K562 (cell line): ENCODE data around the gene LLGL2. TPM values are rescaled to one million over a fixed set of nuclear protein-coding genes. Genes with fewer than 3 reads are reported as not detected.

Source experiments
- CTBP1 ChIP-seq: fragments of 450-650 bp; IDR thresholded peaks from 2 replicates; pipeline ENCODE4 v1.6.1; 2016; ENCODE audit warnings: borderline replicate concordance
- HDAC6 ChIP-seq: IDR thresholded peaks from 2 replicates; pipeline ENCODE4 v1.6.1; 2012; ENCODE audit warnings: low read depth, mild to moderate bottlenecking, control low read depth, inconsistent platforms, low read length, moderate library complexity
- JUND ChIP-seq, 2 experiments: IDR thresholded peaks; 2 replicates in 1 of 2; 3 replicates in 1 of 2; pipeline ENCODE4 v1.6.1; 2011; ENCODE audit warnings: borderline replicate concordance in 2 of 2, low read depth in 2 of 2, low read length in 2 of 2, improper control_type of control experiment in 1 of 2, missing biosample characterization in 1 of 2, missing genetic modification characterization in 1 of 2, missing genetic modification reagents in 1 of 2
- MYC ChIP-seq, 2 experiments: fragments of 250-450 bp in 1 of 2; sonication (Bioruptor Pico) in 1 of 2; IDR thresholded peaks; 2 replicates each; pipeline versions ENCODE4 v1.5.1 to v1.6.1; 2012 to 2021; ENCODE audit warnings: low read depth in 2 of 2, borderline replicate concordance in 1 of 2, improper control_type of control experiment in 1 of 2, low read length in 1 of 2, mild to moderate bottlenecking in 1 of 2, moderate library complexity in 1 of 2
- NR2C2 ChIP-seq, 2 experiments: fragments of 200-800 bp in 1 of 2; sonication (Bioruptor generic) in 1 of 2; sonication (generic) in 1 of 2; formaldehyde crosslinking in 1 of 2; IDR thresholded peaks; 2 replicates each; pipeline versions ENCODE4 v1.6.1 to v1.8.0; 2016 to 2022; ENCODE audit warnings: mild to moderate bottlenecking in 1 of 2, missing compliant biosample characterization in 1 of 2, missing genetic modification characterization in 1 of 2, missing genetic modification reagents in 1 of 2
- PTBP1 ChIP-seq: fragments of 200-400 bp; formaldehyde crosslinking; IDR thresholded peaks from 2 replicates; pipeline ENCODE4 v1.6.1; 2017; ENCODE audit warnings: low read depth, low read length
- RCOR1 ChIP-seq, 2 experiments: IDR thresholded peaks; 2 replicates each; pipeline ENCODE4 v1.6.1; 2012; ENCODE audit warnings: low read depth in 2 of 2, low read length in 2 of 2, borderline replicate concordance in 1 of 2, improper control_type of control experiment in 1 of 2
- ZBTB7A ChIP-seq: IDR thresholded peaks from 2 replicates; pipeline ENCODE4 v1.6.1; 2011; ENCODE audit warnings: low read depth, mild to moderate bottlenecking, low read length, moderate library complexity, borderline replicate concordance; ENCODE audit not compliant: control insufficient read depth
- ZNF586 ChIP-seq: fragments of 450-650 bp; formaldehyde crosslinking; conservative IDR thresholded peaks from 2 replicates; pipeline ENCODE4 v1.4.0; 2020; ENCODE audit warnings: mild to moderate bottlenecking, moderate library complexity
- polyA plus RNA-seq, 8 experiments: library from polyadenylated mRNA; depleted of rRNA in 4 of 8; stranded (reverse) in 5 of 8; unstranded in 3 of 8; fragments of >200 nt; fragmentation: Nextera tagmentation in 2 of 8; fragmentation: Illumina TruSeq in 1 of 8; extraction: Ambion mirVana in 2 of 8; extraction: Trizol in 1 of 8; gene quantifications; 2 replicates each; pipeline versions ENCODE4 v1.2.1 to v1.2.3, GENCODE V29; 2011 to 2014; ENCODE audit warnings: inconsistent platforms in 1 of 8, missing spikeins in 1 of 8
- total RNA-seq, 7 experiments: library from RNA; depleted of rRNA in 6 of 7; stranded (reverse); fragments of >200 nt in 6 of 7; fragmentation: Illumina TruSeq in 2 of 7; extraction: Trizol in 2 of 7; gene quantifications; 2 replicates each; pipeline versions ENCODE4 v1.2.1 to v1.2.3, GENCODE V29; 2011 to 2021; ENCODE audit warnings: low replicate concordance in 1 of 7
- TF ChIP-seq, protein P1 (sequence below): fragments of 250-450 bp; sonication (Bioruptor Pico); IDR thresholded peaks from 2 replicates; pipeline ENCODE4 v1.5.0; 2021; ENCODE audit warnings: mild to moderate bottlenecking, moderate library complexity
- TF ChIP-seq, protein P2 (sequence below): fragments of 250-450 bp; sonication (Bioruptor Pico); IDR thresholded peaks from 2 replicates; pipeline ENCODE4 v1.5.0; 2021
- TF ChIP-seq, protein P3 (sequence below): fragments of 450-650 bp; IDR thresholded peaks from 2 replicates; pipeline ENCODE4 v1.6.1; 2016; ENCODE audit warnings: low read depth

Gene LLGL2
- total and polyA plus RNA-seq, 9 of the 15 experiments (the other 6 are each of a cell fraction or from before 2014, with no cell fraction given) = 0.32 to 24.4 (median 10.2) TPM

DNA sequence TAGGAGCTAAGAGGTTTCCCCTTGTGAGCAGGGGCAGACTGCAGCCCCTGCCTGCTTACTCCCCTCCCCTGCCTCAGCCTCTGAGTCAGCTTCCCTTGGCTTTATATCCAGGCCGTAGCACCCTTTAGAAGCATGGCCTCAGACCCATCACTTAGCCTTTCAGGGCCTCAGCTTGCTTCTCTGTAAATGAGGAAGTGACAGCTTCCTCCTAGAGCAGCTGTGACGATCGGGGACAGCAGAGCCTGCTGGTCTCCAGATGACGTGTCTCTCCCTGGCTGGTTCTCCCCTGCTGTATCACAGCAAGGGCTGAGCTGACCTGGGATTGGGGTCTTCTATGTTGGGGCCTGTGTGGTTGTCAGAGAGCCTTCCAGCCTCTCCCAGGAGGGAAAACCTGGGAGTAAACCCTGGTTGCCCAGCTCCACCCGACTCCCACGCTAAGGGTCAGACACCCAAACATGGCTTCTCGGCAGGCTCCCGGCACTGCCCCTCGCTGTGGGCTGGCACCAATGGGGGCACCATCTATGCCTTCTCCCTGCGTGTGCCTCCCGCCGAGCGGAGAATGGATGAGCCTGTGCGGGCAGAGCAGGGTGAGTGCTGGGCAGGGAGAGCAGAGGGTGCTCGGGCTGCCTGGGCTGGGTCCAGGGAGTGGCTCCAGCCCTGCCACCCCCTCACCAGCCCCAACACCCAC lies 45.8 kb downstream of the LLGL2 start (continued):
- TF ChIP-seq, protein P1, sequence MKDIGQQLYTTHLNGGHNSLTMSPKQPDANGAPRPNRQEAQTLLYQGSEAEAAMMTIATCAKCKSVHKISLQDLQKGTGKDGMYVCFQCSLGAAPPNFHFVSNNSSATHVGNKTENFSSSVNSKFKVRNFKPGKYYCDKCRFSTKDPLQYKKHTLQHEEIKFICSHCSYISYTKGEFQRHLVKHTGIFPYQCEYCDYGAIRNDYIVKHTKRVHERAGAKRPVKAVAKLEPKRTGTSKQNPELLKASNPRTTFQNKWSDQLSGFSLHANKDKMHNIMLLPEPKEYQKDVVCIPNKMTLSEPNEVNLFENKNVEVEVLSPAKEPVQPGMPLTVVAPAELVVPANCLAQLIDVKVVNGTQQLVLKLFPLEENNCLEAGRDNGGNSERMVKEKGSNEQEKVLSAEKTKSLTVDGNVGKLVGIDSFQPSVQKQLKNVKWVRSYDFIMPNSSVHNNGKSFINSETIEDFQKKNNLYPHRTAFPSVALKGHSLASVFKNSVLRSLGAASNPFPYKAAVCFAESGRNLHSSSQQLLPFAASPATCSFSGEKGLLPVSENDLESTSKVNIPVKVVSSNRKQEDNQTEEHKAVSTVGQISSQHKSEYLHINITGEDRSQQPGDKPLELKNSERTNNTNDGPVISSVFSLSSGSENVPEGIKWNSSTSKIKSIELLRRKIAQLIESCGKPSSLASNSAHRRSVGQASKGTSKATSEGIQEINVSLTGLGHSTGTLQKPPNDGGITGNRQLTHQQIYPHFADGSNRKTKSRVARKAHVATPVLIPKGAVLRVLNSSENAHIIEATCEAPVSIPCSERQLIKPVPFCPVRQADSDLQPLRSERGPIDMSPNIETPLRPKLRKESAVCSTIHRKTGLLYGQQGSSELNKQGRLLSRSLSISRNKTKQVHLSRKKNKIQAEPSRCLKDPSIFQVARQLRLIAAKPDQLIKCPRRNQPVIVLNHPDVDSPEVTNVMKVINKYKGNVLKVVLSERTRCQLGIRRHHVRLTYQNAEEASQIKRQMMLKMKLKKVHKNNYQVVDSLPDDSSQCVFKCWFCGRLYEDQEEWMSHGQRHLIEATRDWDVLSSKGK = no peak
- peak; percentile 66 for TF ChIP-seq CTBP1
- TF ChIP-seq JUND (IDR thresholded peaks at IDR 0.05; ENCODE audit: borderline replicate concordance, low read depth, low read length) = peak; percentile 39
- no peak; the same call in 2 of the 3 replicates for TF ChIP-seq JUND (tag; IDR thresholded peaks at IDR 0.05; ENCODE audit: borderline replicate concordance, low read depth, low read length)
- TF ChIP-seq NR2C2 (CRISPR knock-in tag; IDR thresholded peaks at IDR 0.05) = no peak
- TF ChIP-seq NR2C2 (tag; IDR thresholded peaks at IDR 0.05) = peak; percentile 30; the same call in 1 of the 2 replicates
- peak; percentile 39; the same call in 1 of the 2 replicates for TF ChIP-seq MYC (IDR thresholded peaks at IDR 0.05; ENCODE audit: low read depth, low read length)
- no peak for TF ChIP-seq MYC (CRISPR knock-in tag; IDR thresholded peaks at IDR 0.05; ENCODE audit: borderline replicate concordance, low read depth)
- TF ChIP-seq, protein P2, sequence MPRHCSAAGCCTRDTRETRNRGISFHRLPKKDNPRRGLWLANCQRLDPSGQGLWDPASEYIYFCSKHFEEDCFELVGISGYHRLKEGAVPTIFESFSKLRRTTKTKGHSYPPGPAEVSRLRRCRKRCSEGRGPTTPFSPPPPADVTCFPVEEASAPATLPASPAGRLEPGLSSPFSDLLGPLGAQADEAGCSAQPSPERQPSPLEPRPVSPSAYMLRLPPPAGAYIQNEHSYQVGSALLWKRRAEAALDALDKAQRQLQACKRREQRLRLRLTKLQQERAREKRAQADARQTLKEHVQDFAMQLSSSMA (CRISPR knock-in tag) = no peak
- TF ChIP-seq, protein P3, sequence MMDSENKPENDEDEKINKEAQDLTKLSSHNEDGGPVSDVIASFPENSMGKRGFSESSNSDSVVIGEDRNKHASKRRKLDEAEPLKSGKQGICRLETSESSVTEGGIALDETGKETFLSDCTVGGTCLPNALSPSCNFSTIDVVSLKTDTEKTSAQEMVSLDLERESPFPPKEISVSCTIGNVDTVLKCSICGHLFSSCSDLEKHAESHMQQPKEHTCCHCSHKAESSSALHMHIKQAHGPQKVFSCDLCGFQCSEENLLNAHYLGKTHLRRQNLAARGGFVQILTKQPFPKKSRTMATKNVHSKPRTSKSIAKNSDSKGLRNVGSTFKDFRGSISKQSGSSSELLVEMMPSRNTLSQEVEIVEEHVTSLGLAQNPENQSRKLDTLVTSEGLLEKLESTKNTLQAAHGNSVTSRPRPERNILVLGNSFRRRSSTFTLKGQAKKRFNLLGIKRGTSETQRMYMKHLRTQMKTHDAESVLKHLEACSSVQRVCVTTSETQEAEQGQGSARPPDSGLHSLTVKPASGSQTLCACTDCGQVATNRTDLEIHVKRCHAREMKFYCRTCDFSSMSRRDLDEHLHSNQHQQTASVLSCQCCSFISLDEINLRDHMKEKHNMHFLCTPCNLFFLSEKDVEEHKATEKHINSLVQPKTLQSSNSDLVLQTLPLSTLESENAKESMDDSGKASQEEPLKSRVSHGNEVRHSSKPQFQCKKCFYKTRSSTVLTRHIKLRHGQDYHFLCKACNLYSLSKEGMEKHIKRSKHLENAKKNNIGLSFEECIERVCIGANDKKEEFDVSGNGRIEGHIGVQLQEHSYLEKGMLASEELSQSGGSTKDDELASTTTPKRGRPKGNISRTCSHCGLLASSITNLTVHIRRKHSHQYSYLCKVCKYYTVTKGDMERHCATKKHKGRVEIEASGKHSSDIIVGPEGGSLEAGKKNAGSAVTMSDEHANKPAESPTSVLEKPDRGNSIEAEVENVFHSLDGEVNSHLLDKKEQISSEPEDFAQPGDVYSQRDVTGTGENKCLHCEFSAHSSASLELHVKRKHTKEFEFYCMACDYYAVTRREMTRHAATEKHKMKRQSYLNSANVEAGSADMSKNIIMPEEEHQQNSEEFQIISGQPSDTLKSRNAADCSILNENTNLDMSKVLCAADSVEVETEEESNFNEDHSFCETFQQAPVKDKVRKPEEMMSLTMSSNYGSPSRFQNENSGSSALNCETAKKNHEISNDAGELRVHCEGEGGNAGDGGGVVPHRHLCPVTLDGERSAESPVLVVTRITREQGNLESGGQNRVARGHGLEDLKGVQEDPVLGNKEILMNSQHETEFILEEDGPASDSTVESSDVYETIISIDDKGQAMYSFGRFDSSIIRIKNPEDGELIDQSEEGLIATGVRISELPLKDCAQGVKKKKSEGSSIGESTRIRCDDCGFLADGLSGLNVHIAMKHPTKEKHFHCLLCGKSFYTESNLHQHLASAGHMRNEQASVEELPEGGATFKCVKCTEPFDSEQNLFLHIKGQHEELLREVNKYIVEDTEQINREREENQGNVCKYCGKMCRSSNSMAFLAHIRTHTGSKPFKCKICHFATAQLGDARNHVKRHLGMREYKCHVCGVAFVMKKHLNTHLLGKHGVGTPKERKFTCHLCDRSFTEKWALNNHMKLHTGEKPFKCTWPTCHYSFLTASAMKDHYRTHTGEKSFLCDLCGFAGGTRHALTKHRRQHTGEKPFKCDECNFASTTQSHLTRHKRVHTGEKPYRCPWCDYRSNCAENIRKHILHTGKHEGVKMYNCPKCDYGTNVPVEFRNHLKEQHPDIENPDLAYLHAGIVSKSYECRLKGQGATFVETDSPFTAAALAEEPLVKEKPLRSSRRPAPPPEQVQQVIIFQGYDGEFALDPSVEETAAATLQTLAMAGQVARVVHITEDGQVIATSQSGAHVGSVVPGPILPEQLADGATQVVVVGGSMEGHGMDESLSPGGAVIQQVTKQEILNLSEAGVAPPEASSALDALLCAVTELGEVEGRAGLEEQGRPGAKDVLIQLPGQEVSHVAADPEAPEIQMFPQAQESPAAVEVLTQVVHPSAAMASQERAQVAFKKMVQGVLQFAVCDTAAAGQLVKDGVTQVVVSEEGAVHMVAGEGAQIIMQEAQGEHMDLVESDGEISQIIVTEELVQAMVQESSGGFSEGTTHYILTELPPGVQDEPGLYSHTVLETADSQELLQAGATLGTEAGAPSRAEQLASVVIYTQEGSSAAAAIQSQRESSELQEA = no peak
- peak; percentile 44; the same call in 1 of the 2 replicates for TF ChIP-seq ZBTB7A
- no peak for TF ChIP-seq PTBP1
- 0 out of 4 replicates have a peak, but pooled peaks of 1 of the 2 experiments have one; percentile 9 for TF ChIP-seq RCOR1 (IDR thresholded peaks at IDR 0.05; ENCODE audit: borderline replicate concordance in 1 of 2, low read depth in 2 of 2, low read length in 2 of 2)
- no peak for TF ChIP-seq HDAC6
- TF ChIP-seq ZNF586 (CRISPR knock-in tag) = 0 out of 2 replicates have a peak, but pooled peaks have one; percentile 25
